ENCODE measurements around the gene ABCC11.
"Not testable (repeated sequence)": the region's sequence is repeated elsewhere in the genome, so short reads cannot be mapped to it uniquely, and the experiment has no call there.

The ABCC11 gene

GRCh38 chr16:48197294-48197693 is 50.0 kb downstream of the ABCC11 start:
- DNase-seq: no peak

GRCh38 chr16:48194828-48195556 is 52.3 kb downstream of the ABCC11 start:
- peak; percentile 15 for DNase-seq

- DNase-seq: no peak
Measured at GRCh38 chr16:48193846-48194245, 53.5 kb downstream of the ABCC11 start.

- no peak for DNase-seq
Measured at GRCh38 chr16:48188449-48189102, 58.8 kb downstream of the ABCC11 start.

GRCh38 chr16:48187779-48188178 is 59.6 kb downstream of the ABCC11 start:
- DNase-seq: no peak

GRCh38 chr16:48184681-48185080 is 62.7 kb downstream of the ABCC11 start:
- no peak for DNase-seq

- DNase-seq: no peak
Measured at GRCh38 chr16:48182979-48183537, 64.3 kb downstream of the ABCC11 start.

GRCh38 chr16:48181746-48182520 is 65.4 kb downstream of the ABCC11 start:
- DNase-seq: not testable (repeated sequence)

GRCh38 chr16:48180868-48181480 is 66.4 kb downstream of the ABCC11 start:
- no peak for DNase-seq

GRCh38 chr16:48176635-48177408 is 70.5 kb downstream of the ABCC11 start:
- DNase-seq: no peak

GRCh38 chr16:48173889-48174288 is 73.5 kb downstream of the ABCC11 start:
- DNase-seq: no peak

- DNase-seq: no peak
Measured at GRCh38 chr16:48172682-48173081, 74.7 kb downstream of the ABCC11 start.

- DNase-seq: no peak
Measured at GRCh38 chr16:48169896-48170295, 77.4 kb downstream of the ABCC11 start.

- no peak for DNase-seq
Measured at GRCh38 chr16:48168075-48168474, 79.3 kb downstream of the ABCC11 start.

- not testable (repeated sequence) for DNase-seq
Measured at GRCh38 chr16:48166617-48167016, 80.7 kb downstream of the ABCC11 start.

- DNase-seq: no peak
Measured at GRCh38 chr16:48165961-48166578, 81.3 kb downstream of the ABCC11 start.

- DNase-seq: peak; percentile 30
Measured at GRCh38 chr16:48164907-48165715, 82.2 kb downstream of the ABCC11 start.

- DNase-seq: no peak
Measured at GRCh38 chr16:48162839-48163410, 84.4 kb downstream of the ABCC11 start.

- no peak for DNase-seq
Measured at GRCh38 chr16:48161906-48162305, 85.4 kb downstream of the ABCC11 start.

- DNase-seq: no peak
Measured at GRCh38 chr16:48160575-48160974, 86.8 kb downstream of the ABCC11 start.
